ENCODE results near the gene CDYL2. TPM values are rescaled to one million over a fixed set of nuclear protein-coding genes. Genes with fewer than 3 reads are reported as not detected.

Gene CDYL2
- total and polyA plus RNA-seq, 2 donors (not counting 3 experiments of a cell fraction or from before 2014, with no cell fraction given), result 7.1 to 71.3 TPM

GRCh38 chr16:80776856-80777255, 27.5 kb downstream of the CDYL2 start:
- BruUV-seq (replicated peaks), result no TSS peak
- intact Hi-C loops (cut with micrococcal nuclease), result no loop called here

More at GRCh38 chr16:80776856-80777255, 27.5 kb downstream of the CDYL2 start:
- peaks cover 5% of the 10 kb centered on the region for H4K20me1 ChIP-seq (replicated peaks; ENCODE audit: control insufficient read depth, extremely low read depth, insufficient read depth, low read length)
- peaks cover 21% of the 10 kb centered on the region for H3K4me1 ChIP-seq (ENCODE audit: control insufficient read depth, extremely low read depth, insufficient read depth, low read length)
- POLR2A ChIA-PET, result no interaction called here
- H3K27ac ChIP-seq (ENCODE audit: insufficient read depth, low read depth, low read length), result no peak overlapping the region
- peaks cover 90% of the 10 kb centered on the region for H3K79me2 ChIP-seq (ENCODE audit: control insufficient read depth, insufficient read depth, low read length)
- no peak overlapping the region for H3K4me2 ChIP-seq (ENCODE audit: insufficient read depth, low read length)
- no peak overlapping the region for H2AFZ ChIP-seq (ENCODE audit: low read depth, low read length)
- no peak for TF ChIP-seq POLR2A (IDR thresholded peaks at IDR 0.05; ENCODE audit: low read depth, low read length)
- no peak for TF ChIP-seq POLR2AphosphoS5 (IDR thresholded peaks at IDR 0.05; ENCODE audit: insufficient read depth, low read depth, low read length)
- no peak for TF ChIP-seq MYC (IDR thresholded peaks at IDR 0.05; ENCODE audit: low read depth, low read length)
- TF ChIP-seq MAX (IDR thresholded peaks at IDR 0.05; ENCODE audit: insufficient read depth, insufficient read length), result no peak
- TF ChIP-seq JUN (IDR thresholded peaks at IDR 0.05; ENCODE audit: borderline replicate concordance, insufficient read depth, insufficient read length, low read depth), result no peak
- no peak for TF ChIP-seq CTCF (IDR thresholded peaks at IDR 0.05; ENCODE audit: extremely low read depth in 1 of 2, insufficient read depth in 1 of 2, low read depth in 1 of 2, low read length in 2 of 2)
- no peak for TF ChIP-seq GATA2 (IDR thresholded peaks at IDR 0.05; ENCODE audit: insufficient read depth, insufficient read length, low read depth, low read length)
- dilution Hi-C loops (cut with MboI; ENCODE audit: extremely low pct_ligation_motif_present, low sequenced_read_pairs), result no loop called here
- no peaks in the 10 kb centered on the region for H3K36me3 ChIP-seq (ENCODE audit: control insufficient read depth in 2 of 2, extremely low read depth in 1 of 2, insufficient read depth in 2 of 2, low read length in 2 of 2)
- H3K9me1 ChIP-seq (replicated peaks; ENCODE audit: control insufficient read depth, extremely low read depth, insufficient read depth, low read length), result no peaks in the 10 kb centered on the region
- no peak for DNase-seq (ENCODE audit: low read depth, low spot score)
- H3K4me3 ChIP-seq (replicated peaks in 1 of 3; ENCODE audit: insufficient read depth in 1 of 3, low read depth in 1 of 3, low read length in 3 of 3), result no peak overlapping the region
- H3K9me3 ChIP-seq (replicated peaks; ENCODE audit: control insufficient read depth, insufficient read depth, low read length), result no peaks in the 10 kb centered on the region
- no peaks in the 10 kb centered on the region for H3K27me3 ChIP-seq (ENCODE audit: control insufficient read depth in 2 of 2, insufficient read depth in 2 of 2, low read length in 2 of 2)
- CTCF ChIA-PET, result interaction anchor here (1.5 kb wide), 1 partner anchor 15 kb away, joined by 3 read pairs; no protein-coding TSS in a partner anchor
- H3K9ac ChIP-seq (replicated peaks; ENCODE audit: extremely low read depth, insufficient read depth, low read length), result no peak overlapping the region
- no peak for FAIRE-seq
